SU-DHL-6 (cell line): Measurements from ENCODE around the gene FBXO5.
A peak's percentile ranks its signal among the peaks of the same experiment; 100 is the strongest.

Source experiments
- H2AFZ ChIP-seq: fragments of 200-600 bp; sonication (generic); 2 replicates; pipeline ENCODE4 v1.6.1; 2014; ENCODE audit warnings: low read depth, mild to moderate bottlenecking, moderate library complexity, mixed read lengths, antibody characterized with exemption, low read length; ENCODE audit not compliant: severe bottlenecking
- H3F3A ChIP-seq: fragments of 200-600 bp; shearing (Covaris generic); 2 replicates; pipeline ENCODE4 v1.6.0; 2016; ENCODE audit warnings: antibody characterized with exemption, mild to moderate bottlenecking; ENCODE audit not compliant: insufficient read depth
- H3K27ac ChIP-seq: fragments of 200-600 bp; sonication (generic); 2 replicates; pipeline ENCODE4 v1.5.1; 2016; ENCODE audit warnings: low read depth, mild to moderate bottlenecking, low read length, moderate library complexity, mixed read lengths
- H3K27me3 ChIP-seq: fragments of 200-600 bp; sonication (generic), shearing (Covaris generic); 2 replicates; pipeline ENCODE4 v1.6.0; 2014; ENCODE audit warnings: mild to moderate bottlenecking, low read length
- H3K36me3 ChIP-seq: fragments of 200-600 bp; sonication (generic); 2 replicates; pipeline ENCODE4 v1.6.1; 2014; ENCODE audit warnings: mild to moderate bottlenecking, low read length, mixed read lengths
- H3K4me2 ChIP-seq: fragments of 300-600, 200-600 bp; shearing (Covaris generic), sonication (generic); 2 replicates; pipeline ENCODE4 v1.6.0; 2014; ENCODE audit warnings: low read length, low read depth, mild to moderate bottlenecking; ENCODE audit not compliant: poor library complexity, severe bottlenecking
- H3K4me3 ChIP-seq: fragments of 200-600 bp; sonication (generic); 2 replicates; pipeline ENCODE4 v1.5.1; 2014; ENCODE audit warnings: antibody characterized with exemption, low read length, mild to moderate bottlenecking, mixed read lengths; ENCODE audit not compliant: insufficient read depth, poor library complexity, severe bottlenecking
- H3K79me2 ChIP-seq: fragments of 200-600 bp; sonication (generic); 2 replicates; pipeline ENCODE4 v1.6.1; 2014; ENCODE audit warnings: mild to moderate bottlenecking, low read length, moderate library complexity; ENCODE audit not compliant: insufficient read depth
- H3K9ac ChIP-seq: fragments of 200-600 bp; sonication (generic); 2 replicates; pipeline ENCODE4 v1.7.0; 2014; ENCODE audit warnings: mild to moderate bottlenecking, low read length
- H3K9me2 ChIP-seq: fragments of 200-600 bp; sonication (generic); replicated peaks from 2 replicates; pipeline ENCODE4 v1.6.1; 2014; ENCODE audit warnings: low read length; ENCODE audit not compliant: insufficient read depth
- H3K9me3 ChIP-seq: fragments of 200-600 bp; sonication (generic); 2 replicates; pipeline ENCODE4 v1.6.1; 2014; ENCODE audit warnings: low read length, mixed read lengths; ENCODE audit not compliant: insufficient read depth
- H4K20me1 ChIP-seq: fragments of 200-600 bp; sonication (generic); 2 replicates; pipeline ENCODE4 v1.6.1; 2014; ENCODE audit warnings: low read depth, mild to moderate bottlenecking, antibody characterized with exemption, low read length, moderate library complexity, mixed read lengths
- EZH2phosphoT487 ChIP-seq: fragments of 200-600 bp; sonication (generic), shearing (Covaris generic); conservative IDR thresholded peaks from 2 replicates; pipeline ENCODE4 v1.6.1; 2018; ENCODE audit warnings: mild to moderate bottlenecking, antibody characterized with exemption, low read length, moderate library complexity, mixed read lengths
- TF ChIP-seq, protein P1 (sequence below): fragments of 200-600 bp; sonication (generic); IDR thresholded peaks from one replicate; pipeline ENCODE4 v1.5.1; 2017; ENCODE audit warnings: antibody characterized with exemption, mild to moderate bottlenecking, low read length, moderate library complexity; ENCODE audit not compliant: insufficient read depth, poor library complexity, severe bottlenecking

FBXO5 gene

DNA sequence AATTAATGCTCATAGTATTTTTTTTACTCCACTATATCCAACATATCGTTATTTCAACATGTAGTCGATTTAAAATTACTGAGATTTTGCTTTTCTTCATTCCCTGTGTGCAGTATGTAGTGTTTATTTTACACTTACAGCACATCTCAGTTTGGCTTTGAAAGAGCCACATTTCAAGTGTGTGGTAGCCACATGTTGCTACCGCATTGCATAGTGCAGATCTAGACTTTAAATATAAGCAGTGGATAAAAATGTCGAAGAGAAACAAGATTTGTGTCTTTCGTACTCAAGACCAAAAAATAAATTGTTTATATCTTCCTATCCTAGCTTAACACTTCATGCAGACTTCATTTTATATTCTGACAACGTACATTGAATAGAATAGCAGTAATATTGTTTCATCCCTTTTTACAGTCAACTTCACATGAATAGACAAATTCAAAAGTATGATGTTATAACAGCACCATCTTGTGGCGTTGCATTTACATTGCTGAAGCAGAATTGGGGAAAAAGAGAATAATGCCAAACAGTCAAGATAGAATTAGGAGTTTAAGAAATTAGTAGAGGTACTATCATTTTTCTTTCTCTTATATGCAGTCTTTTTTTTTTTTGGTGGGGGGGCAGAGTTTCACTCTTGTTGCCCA, 29.9 kb downstream of the FBXO5 start:
- no peak for TF ChIP-seq EZH2phosphoT487
- TF ChIP-seq, protein P1, sequence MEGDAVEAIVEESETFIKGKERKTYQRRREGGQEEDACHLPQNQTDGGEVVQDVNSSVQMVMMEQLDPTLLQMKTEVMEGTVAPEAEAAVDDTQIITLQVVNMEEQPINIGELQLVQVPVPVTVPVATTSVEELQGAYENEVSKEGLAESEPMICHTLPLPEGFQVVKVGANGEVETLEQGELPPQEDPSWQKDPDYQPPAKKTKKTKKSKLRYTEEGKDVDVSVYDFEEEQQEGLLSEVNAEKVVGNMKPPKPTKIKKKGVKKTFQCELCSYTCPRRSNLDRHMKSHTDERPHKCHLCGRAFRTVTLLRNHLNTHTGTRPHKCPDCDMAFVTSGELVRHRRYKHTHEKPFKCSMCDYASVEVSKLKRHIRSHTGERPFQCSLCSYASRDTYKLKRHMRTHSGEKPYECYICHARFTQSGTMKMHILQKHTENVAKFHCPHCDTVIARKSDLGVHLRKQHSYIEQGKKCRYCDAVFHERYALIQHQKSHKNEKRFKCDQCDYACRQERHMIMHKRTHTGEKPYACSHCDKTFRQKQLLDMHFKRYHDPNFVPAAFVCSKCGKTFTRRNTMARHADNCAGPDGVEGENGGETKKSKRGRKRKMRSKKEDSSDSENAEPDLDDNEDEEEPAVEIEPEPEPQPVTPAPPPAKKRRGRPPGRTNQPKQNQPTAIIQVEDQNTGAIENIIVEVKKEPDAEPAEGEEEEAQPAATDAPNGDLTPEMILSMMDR: peak; percentile 52
- H3K79me2 ChIP-seq: no peaks in the 10 kb centered on the region
- no peaks in the 10 kb centered on the region for H4K20me1 ChIP-seq
- no peak overlapping the region for H3K27ac ChIP-seq
- no peak overlapping the region for H2AFZ ChIP-seq
- H3K36me3 ChIP-seq: no peaks in the 10 kb centered on the region
- no peaks in the 10 kb centered on the region for H3K27me3 ChIP-seq
- no peaks in the 10 kb centered on the region for H3K9me2 ChIP-seq
- H3K4me2 ChIP-seq: no peak overlapping the region
- H3K9ac ChIP-seq: no peak overlapping the region
- no peaks in the 10 kb centered on the region for H3K9me3 ChIP-seq
- H3F3A ChIP-seq: no peaks in the 10 kb centered on the region
- no peak overlapping the region for H3K4me3 ChIP-seq

DNA sequence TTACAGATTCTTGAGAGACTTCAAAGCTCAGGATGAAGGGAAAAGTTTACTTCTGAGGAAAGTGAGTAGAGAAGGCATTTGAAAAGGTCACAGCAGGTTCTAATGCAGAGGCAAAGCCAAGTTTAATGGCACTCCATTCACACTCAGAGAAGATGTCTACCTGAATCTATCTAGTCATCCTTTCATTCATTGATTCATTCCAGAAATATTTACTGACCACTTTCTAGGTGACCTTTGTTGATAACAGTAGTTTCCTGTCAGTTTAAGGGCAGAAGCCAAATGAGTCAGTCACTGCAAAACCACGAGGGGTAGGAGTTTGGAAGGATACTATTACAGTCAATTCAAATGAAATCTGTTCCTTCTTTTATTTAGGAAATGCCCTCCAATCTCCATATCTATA, 30.8 kb downstream of the FBXO5 start:
- Histone ChIP-seq H3K27me3 (no peaks in the 10 kb centered on the region), H2AFZ (no peak overlapping the region), H4K20me1 (no peaks in the 10 kb centered on the region), H3K27ac (no peak overlapping the region), H3K9me3 (no peaks in the 10 kb centered on the region), H3K4me2 (no peak overlapping the region), H3K9ac (no peak overlapping the region), H3F3A (no peaks in the 10 kb centered on the region), H3K4me3 (no peak overlapping the region), H3K9me2 (no peaks in the 10 kb centered on the region), H3K36me3 (no peaks in the 10 kb centered on the region), H3K79me2 (no peaks in the 10 kb centered on the region)
- TF ChIP-seq, protein P1: no peak
- no peak for TF ChIP-seq EZH2phosphoT487

DNA sequence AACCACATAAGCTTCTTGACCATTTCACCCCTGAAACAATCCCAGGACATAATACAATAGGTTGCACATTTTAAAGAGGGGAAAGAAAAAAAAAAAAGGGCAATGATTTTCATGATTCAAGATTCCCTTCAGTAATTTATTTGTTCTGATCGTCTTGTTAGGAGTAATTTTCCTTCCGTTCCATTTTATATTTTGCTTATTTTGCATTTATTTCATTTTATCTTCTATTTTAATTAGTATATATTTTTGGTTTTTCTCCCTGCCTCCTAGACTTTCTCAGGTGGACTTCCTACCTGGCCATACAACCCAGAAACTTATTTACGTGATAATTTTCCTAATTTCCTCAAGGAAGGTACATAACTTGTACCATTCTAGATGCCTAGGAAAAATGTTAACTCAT, 32.6 kb downstream of the FBXO5 start:
- Histone ChIP-seq H3K27me3 (no peaks in the 10 kb centered on the region), H4K20me1 (no peaks in the 10 kb centered on the region), H3F3A (no peaks in the 10 kb centered on the region), H3K36me3 (no peaks in the 10 kb centered on the region), H3K9ac (no peak overlapping the region), H2AFZ (no peak overlapping the region), H3K4me2 (no peak overlapping the region), H3K9me3 (no peaks in the 10 kb centered on the region), H3K79me2 (no peaks in the 10 kb centered on the region), H3K9me2 (no peaks in the 10 kb centered on the region), H3K27ac (no peak overlapping the region), H3K4me3 (no peak overlapping the region)
- no peak for TF ChIP-seq EZH2phosphoT487

DNA sequence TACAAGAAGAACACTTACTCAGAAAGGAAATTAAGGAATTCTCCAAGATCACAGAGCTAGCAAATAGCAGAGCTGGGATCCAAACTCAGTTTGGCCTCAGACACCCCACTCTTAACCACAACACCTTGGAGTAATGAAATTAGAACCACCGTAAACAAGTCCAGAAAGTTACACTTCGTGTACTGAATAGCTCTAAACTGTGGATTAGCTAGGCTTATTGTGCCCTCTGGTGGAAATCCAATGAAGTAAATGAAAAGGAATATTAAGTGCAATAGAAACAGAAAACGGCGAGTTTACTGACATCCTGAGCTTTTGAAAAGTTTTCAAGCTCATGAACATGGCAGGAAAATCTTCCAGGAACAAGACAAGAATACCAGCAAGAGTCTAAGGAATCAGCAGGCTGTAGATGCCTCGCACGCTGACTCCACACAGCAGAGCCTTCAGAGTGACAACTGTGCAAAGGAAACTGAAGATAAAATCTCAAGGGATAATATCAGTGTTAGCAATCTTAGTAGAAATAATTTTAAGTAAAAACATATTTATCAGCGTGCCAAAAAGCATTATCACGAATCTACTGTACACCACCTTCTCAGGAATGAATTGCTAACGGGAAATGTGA, 34.6 kb downstream of the FBXO5 start:
- TF ChIP-seq, protein P1: peak; percentile 59
- no peak for TF ChIP-seq EZH2phosphoT487
- Histone ChIP-seq H4K20me1 (no peaks in the 10 kb centered on the region), H3K4me3 (no peak overlapping the region), H3K27ac (no peak overlapping the region), H3K9me2 (no peaks in the 10 kb centered on the region), H3K9me3 (no peaks in the 10 kb centered on the region), H3K9ac (no peak overlapping the region), H2AFZ (peak overlapping the region; percentile 82), H3K79me2 (no peaks in the 10 kb centered on the region), H3K36me3 (no peaks in the 10 kb centered on the region), H3K4me2 (peak overlapping the region; percentile 40), H3F3A (no peaks in the 10 kb centered on the region), H3K27me3 (no peaks in the 10 kb centered on the region)
